ENCODE measurements around the gene DLK1.

DLK1 gene
- long read RNA-seq, donor 1, full-length matches to known transcripts: 17 of 17 reads
- long read RNA-seq, donor 1, partial matches to known transcripts: 0 of 17 reads
- long read RNA-seq, donor 1, other reads (novel, unspliced or antisense): 0 of 17 reads
- long read RNA-seq, donor 2, full-length matches to known transcripts: 6 of 6 reads
- long read RNA-seq, donor 2, partial matches to known transcripts: 0 of 6 reads
- long read RNA-seq, donor 2, other reads (novel, unspliced or antisense): 0 of 6 reads
- long read RNA-seq, donor 3, full-length matches to known transcripts: 2 of 2 reads
- long read RNA-seq, donor 3, partial matches to known transcripts: 0 of 2 reads
- long read RNA-seq, donor 3, other reads (novel, unspliced or antisense): 0 of 2 reads
- long read RNA-seq, donor 4, full-length matches to known transcripts: 3 of 3 reads
- long read RNA-seq, donor 4, partial matches to known transcripts: 0 of 3 reads
- long read RNA-seq, donor 4, other reads (novel, unspliced or antisense): 0 of 3 reads
- long read RNA-seq, donor 5, full-length matches to known transcripts: 8 of 8 reads
- long read RNA-seq, donor 5, partial matches to known transcripts: 0 of 8 reads
- long read RNA-seq, donor 5, other reads (novel, unspliced or antisense): 0 of 8 reads
- long read RNA-seq, donor 6, full-length matches to known transcripts: 4 of 4 reads
- long read RNA-seq, donor 6, partial matches to known transcripts: 0 of 4 reads
- long read RNA-seq, donor 6, other reads (novel, unspliced or antisense): 0 of 4 reads
- long read RNA-seq, donor 7: 0 reads
- long read RNA-seq, donor 8, partial matches to known transcripts: 0 of 1 reads
- long read RNA-seq, donor 8, other reads (novel, unspliced or antisense): 0 of 1 reads

GRCh38 chr14:100726550-100727085, at the start of gene DLK1:
TSS of gene DLK1 (plus strand) at chr14:100726892. CDS start at chr14:100727069, 177 bp downstream.
- peak; percentile 69 for DNase-seq

- DNase-seq: no peak
Observed at GRCh38 chr14:100677152-100677551, 49.5 kb upstream of the DLK1 start.

DNA sequence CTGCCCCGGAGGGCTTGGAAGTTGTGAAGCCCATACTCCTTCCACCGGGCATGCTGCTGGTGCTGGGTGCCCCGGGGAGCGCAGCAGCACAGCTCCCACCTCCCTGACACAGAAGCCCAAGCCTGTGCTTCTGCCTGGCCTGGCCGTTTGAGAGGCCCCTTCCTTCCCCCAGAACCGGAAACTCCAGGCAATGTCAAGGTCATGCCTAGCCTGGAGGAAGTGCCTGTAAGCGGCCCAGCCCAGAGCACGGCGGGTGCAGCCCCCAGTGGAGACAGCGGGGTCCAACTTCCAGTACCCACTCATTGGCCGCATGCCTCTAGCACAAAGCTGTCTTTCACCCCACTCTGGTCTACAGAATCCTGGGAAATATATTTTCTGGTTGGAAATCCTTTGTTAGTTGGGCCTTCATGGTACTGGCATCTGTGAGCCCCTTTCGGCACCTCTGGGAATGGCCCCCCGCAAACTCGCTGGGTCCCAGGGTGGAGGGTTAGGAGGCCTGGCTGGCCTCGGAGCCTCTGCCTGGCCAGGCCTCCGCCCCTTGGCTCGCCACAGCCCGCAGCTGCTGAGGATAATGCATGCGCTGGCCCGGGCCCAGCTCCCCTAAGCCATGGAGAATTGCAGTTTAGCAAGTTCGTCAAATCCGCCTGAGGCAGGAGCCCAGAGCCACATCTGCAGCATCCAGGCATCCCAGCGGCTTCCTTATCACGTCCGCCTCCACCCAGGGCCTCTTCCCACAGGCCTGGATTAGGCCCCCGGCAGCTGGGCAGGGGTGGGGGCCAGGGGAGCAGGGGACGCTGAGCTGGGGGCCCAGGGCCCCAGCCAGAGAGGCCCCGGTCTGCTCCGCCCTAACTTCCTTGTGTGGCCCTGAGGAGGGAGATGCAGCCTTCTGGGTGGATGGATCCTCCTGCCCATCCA, 48.9 kb upstream of the DLK1 start:
- DNase-seq: peak; percentile 76

DNA sequence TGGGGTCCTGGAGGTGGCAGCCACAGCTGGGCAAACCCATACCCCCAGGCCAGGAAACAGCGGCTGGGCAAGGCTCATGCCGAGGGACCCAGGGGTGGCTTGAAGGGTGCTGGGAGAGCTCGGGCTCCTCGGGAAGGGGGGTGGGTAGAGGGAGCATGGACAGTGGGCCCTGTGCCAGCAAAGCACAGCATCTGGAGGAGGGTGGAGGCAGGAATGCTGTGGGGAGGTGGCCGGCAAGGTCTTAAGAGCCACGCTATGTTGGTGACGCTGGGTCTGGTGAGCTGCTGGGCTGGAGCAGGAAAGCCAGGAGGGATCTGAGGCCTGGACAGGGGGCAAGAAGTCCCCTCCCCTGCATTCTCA, 48.2 kb upstream of the DLK1 start:
- no peak for DNase-seq

DNA sequence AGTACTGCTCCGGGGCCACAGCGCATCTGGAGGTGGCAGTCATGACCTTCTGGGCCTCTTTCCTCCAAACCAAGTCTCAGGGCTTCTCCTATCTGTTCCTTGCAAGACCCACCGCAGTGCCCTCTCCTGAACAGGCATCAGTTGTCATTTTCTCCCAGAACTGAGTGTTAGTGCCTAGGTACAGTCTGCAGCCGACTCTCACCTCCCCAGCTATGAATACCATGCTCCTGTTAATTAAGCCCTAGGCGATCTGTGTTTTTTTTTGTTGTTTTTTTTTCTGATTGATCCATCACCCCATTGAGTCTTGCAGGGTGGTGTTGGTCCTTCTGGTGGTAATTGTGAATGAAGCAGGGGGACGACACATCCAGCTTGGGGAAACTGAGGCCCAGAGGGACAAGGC, 47.5 kb upstream of the DLK1 start:
- no peak for DNase-seq

GRCh38 chr14:100679707-100680438, 46.8 kb upstream of the DLK1 start:
- peak; percentile 72 for DNase-seq

- DNase-seq: no peak
Observed at GRCh38 chr14:100680439-100681051, 46.1 kb upstream of the DLK1 start.

- no peak for DNase-seq
Observed at GRCh38 chr14:100681111-100681510, 45.6 kb upstream of the DLK1 start.

- no peak for DNase-seq
Observed at GRCh38 chr14:100682749-100683148, 43.9 kb upstream of the DLK1 start.

DNA sequence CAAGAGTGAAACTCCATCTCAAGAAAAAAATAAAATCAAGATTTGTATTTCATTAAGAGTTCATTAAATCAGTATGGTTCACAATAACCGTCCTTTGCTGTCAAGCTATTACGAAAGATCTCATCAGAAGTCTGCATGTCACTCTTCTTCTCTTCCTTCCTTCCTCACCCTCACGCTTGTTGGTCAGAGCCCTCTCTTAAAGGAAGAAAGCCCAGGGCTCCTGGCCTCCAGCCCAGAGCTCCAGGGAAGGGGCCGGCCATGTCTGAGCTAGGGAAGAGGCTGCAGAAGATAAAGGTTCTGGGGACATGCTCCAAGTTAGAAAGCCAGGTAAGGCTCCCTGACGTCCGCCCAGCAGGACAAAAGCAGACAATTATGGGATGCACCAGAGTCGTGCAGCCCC, 43.1 kb upstream of the DLK1 start:
- no peak for DNase-seq

DNA sequence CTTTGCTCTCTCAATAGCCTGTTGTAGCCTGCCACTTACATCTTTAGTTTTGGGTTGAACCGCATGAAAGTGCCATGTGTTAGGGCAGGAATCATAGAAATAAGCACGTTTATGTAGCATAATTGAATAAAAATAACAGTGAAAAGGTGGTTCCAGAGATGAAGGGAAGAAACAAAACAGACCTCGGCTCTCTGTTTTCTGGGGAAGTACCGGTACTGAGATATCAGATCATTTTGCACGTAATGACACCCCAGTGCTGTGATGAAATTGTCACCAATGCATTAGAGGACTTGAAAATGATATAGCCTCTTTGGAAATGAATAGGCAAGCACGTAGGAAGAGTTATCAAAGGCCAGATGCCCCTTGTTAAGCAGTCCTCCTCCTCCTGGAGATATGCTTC, 42.5 kb upstream of the DLK1 start:
- DNase-seq: no peak

DNA sequence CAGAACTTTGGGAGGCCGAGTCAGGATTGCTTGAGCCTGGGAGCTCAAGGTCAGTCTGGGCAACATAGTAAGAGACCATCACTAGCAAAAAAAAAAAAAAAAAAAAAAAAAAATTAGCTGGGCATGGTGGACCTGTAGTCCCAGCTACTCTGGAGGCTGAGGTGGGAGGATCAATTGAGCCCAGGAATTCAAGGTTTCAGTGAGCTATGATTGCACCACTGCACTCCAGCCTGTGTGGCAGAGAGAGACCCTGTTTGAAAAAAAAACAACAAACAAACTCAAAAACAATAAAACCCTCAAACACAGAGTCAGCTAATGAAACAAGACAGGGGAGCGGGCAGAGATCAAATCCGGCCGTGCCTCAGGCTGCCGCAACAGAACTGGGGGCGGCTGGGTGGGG, 41.7 kb upstream of the DLK1 start:
- no peak for DNase-seq

DNA sequence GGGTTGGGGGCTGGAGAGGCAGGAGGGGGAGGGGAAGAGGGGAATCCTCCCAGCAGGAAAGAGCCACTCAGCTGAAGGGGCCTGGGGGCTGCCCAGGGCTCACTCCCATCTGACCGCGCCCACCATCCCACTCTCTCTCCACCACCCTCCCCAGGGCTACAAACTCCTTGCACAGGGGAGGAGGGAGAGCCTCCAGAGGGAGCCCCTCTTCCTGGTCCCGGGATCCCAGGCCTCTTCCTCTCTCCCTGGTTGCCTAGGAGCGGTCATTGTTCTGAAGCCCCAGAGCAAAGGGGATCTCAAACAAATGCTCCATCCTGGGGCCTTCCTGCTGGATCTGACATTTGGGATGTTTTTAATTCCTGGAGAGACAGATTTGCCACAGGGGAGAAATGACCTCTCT, 39.8 kb upstream of the DLK1 start:
- no peak for DNase-seq

- DNase-seq: no peak
Observed at GRCh38 chr14:100687386-100687785, 39.3 kb upstream of the DLK1 start.

- DNase-seq: no peak
Observed at GRCh38 chr14:100688051-100688450, 38.6 kb upstream of the DLK1 start.

DNA sequence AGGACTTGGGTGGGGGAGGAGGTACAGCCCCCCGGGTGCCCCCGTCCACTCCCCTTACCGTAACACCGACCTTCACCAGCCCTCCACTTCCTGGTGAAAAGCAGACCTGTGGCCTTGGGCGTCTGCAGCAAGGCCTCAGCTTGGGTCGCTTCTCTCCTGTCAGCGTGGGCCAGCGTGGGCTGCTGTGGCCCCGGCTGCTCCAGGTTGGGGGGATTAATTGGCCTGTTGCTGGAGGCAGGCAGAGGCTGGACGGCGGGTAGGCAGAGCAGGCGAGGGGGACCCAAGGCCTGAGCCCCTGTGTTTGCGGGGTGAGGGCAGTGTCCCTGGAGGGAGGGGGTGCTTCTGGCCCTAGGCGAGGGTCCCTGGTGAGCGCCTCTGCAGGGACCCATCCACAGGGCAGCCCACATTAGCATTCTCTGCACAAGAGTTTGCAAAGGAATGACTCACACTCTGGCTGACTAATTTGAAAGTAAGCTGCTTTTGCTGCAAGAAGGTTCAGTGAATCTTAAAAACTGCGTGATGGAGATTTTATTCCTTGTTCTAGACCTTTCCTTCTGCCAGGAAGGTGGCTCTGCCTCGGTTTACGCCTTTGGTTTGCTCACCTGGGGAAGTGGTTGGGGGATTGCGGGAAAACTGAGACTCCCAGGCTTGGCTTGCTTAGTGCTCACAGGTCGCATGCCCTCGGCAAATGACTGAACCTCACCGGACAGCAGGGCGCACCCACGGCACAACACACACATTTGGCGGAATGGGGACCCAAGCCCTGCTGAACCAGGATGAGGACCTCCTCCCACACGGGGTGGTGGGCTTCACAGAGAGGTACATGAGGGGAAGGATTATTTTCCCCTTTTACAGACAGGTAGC, 37.9 kb upstream of the DLK1 start:
- no peak for DNase-seq

DNA sequence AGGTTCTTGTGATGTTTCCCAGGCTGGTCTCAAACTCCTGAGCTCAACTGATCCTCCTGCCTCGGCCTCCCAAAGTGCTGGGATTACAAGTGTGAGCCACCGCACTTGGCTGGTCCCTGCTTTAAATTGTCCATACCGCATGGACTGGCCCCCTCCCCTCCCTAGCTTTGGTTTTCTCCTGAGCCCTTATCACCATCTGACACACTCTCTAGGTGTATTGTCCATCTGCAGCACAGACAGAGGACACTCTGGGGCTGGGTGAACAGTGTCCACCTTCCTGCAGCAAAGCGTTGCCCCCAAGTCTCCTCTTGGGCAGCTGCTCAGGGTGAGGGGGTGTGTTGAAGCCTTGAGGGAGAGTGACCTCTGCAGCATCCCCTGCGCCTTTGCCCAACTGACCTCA, 36.0 kb upstream of the DLK1 start:
- no peak for DNase-seq

DNA sequence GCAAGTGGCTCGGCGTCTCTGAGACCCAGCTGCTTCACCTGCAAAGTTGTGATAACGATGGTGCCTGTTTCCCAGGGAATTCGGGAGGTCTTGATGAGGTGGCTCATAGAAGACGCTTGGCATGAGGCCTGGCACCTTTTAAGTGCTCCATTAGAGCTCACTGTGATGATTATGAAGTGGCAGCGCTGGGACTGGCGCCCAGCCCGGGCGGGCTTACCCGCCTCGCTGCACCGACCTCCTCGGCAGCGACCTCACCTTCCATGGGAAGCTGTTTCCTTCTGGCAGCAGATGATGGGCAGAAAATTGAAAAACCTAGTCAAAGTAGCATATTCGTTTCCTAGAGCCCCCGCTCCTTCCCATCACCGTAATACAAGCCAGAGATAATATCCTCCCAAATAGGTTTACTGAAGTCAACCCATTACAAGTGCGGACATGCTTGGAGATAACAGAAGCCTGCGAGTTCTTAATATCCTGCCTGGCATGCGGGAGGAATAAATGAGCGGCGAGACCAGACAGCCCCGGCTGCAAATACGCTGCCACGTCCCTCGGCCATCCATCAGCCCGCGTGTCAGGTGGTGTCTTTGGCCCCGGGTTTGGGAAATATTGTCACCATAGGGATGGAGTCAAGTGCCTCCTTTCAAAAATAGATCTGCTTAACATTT, 35.2 kb upstream of the DLK1 start:
- no peak for DNase-seq

DNA sequence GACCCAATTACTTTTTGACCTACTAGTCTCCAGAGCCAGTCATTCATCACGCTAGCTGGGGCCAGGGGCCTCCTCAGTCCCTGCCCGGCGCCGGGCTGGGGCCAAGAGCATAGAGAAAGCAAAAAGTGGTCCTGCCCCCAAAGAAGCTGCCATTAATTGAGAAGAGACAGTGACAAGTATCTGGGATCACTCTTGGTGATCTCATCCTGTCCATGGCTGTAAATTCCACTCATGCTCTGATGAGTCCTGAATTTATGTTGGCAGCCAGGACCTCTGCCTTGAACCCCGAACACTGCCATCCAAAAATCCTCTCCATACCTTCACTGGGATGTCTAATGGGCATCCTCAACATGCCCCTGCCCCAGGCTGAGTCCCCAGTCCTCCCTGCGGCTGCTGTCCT, 34.4 kb upstream of the DLK1 start:
- no peak for DNase-seq

All from right kidney (tissue), 9 donors.